ENCODE data around the gene P4HB.
A peak's percentile ranks its signal among the peaks of the same experiment; 100 is the strongest.

The P4HB gene

GRCh38 chr17:81898029-81898866 lies 37.9 kb upstream of the P4HB start:
- no peak overlapping the region for H3K9ac ChIP-seq (ENCODE audit: low read depth in 1 of 2, low read length in 2 of 2)
- peaks cover 0 to 3% of the 10 kb centered on the region in 2 donors for H3K27me3 ChIP-seq (ENCODE audit: control insufficient read depth in 2 of 2, insufficient read depth in 2 of 2, low read length in 2 of 2)
- peaks cover 18 to 30% of the 10 kb centered on the region in 2 donors for H3K36me3 ChIP-seq (ENCODE audit: control insufficient read depth in 2 of 2, insufficient read depth in 2 of 2, low read length in 2 of 2)
- no peaks in the 10 kb centered on the region for H3K9me3 ChIP-seq (ENCODE audit: control insufficient read depth in 2 of 2, low read length in 2 of 2)
- peaks cover 0 to 3% of the 10 kb centered on the region in 2 donors for H3K4me1 ChIP-seq (ENCODE audit: control insufficient read depth in 2 of 2, insufficient read depth in 2 of 2, low read length in 2 of 2)
- H3K4me3 ChIP-seq (ENCODE audit: low read length in 2 of 2): no peak overlapping the region
- H3K27ac ChIP-seq (ENCODE audit: low read depth in 2 of 2, low read length in 2 of 2): no peak overlapping the region

- Histone ChIP-seq H3K9me3 (ENCODE audit: control insufficient read depth in 2 of 2, low read length in 2 of 2) (no peaks in the 10 kb centered on the region), H3K4me3 (ENCODE audit: low read length in 2 of 2) (no peak overlapping the region), H3K9ac (ENCODE audit: low read depth in 1 of 2, low read length in 2 of 2) (no peak overlapping the region), H3K4me1 (ENCODE audit: control insufficient read depth in 2 of 2, insufficient read depth in 2 of 2, low read length in 2 of 2) (peaks cover 4 to 9% of the 10 kb centered on the region in 2 donors), H3K27me3 (ENCODE audit: control insufficient read depth in 2 of 2, insufficient read depth in 2 of 2, low read length in 2 of 2) (no peaks in the 10 kb centered on the region), H3K36me3 (ENCODE audit: control insufficient read depth in 2 of 2, insufficient read depth in 2 of 2, low read length in 2 of 2) (peaks cover 17 to 29% of the 10 kb centered on the region in 2 donors), H3K27ac (ENCODE audit: low read depth in 2 of 2, low read length in 2 of 2) (no peak overlapping the region)
These were observed 35.1 kb upstream of the P4HB start for GRCh38 chr17:81895400-81895799.

- Histone ChIP-seq H3K4me1 (ENCODE audit: control insufficient read depth in 2 of 2, insufficient read depth in 2 of 2, low read length in 2 of 2) (peaks cover 12 to 13% of the 10 kb centered on the region in 2 donors), H3K27me3 (ENCODE audit: control insufficient read depth in 2 of 2, insufficient read depth in 2 of 2, low read length in 2 of 2) (no peaks in the 10 kb centered on the region), H3K9me3 (ENCODE audit: control insufficient read depth in 2 of 2, low read length in 2 of 2) (no peaks in the 10 kb centered on the region), H3K27ac (ENCODE audit: low read depth in 2 of 2, low read length in 2 of 2) (peak overlapping the region; percentile 15 to 94), H3K4me3 (ENCODE audit: low read length in 2 of 2) (peak overlapping the region in 1 of 2 donors; percentile 75), H3K9ac (ENCODE audit: low read depth in 1 of 2, low read length in 2 of 2) (peak overlapping the region in 1 of 2 donors; percentile 71), H3K36me3 (ENCODE audit: control insufficient read depth in 2 of 2, insufficient read depth in 2 of 2, low read length in 2 of 2) (peaks cover 38 to 43% of the 10 kb centered on the region in 2 donors)
These were observed 30.9 kb upstream of the P4HB start for GRCh38 chr17:81891303-81891552.

GRCh38 chr17:81890447-81891302 lies 30.3 kb upstream of the P4HB start:
- peak overlapping the region; percentile 75 to 85 for H3K4me3 ChIP-seq (ENCODE audit: low read length in 2 of 2)
- H3K9ac ChIP-seq (ENCODE audit: low read depth in 1 of 2, low read length in 2 of 2): peak overlapping the region; percentile 71 to 83
- peaks cover 42 to 47% of the 10 kb centered on the region in 2 donors for H3K36me3 ChIP-seq (ENCODE audit: control insufficient read depth in 2 of 2, insufficient read depth in 2 of 2, low read length in 2 of 2)
- peak overlapping the region; percentile 15 to 94 for H3K27ac ChIP-seq (ENCODE audit: low read depth in 2 of 2, low read length in 2 of 2)
- H3K9me3 ChIP-seq (ENCODE audit: control insufficient read depth in 2 of 2, low read length in 2 of 2): no peaks in the 10 kb centered on the region
- peaks cover 12 to 13% of the 10 kb centered on the region in 2 donors for H3K4me1 ChIP-seq (ENCODE audit: control insufficient read depth in 2 of 2, insufficient read depth in 2 of 2, low read length in 2 of 2)
- H3K27me3 ChIP-seq (ENCODE audit: control insufficient read depth in 2 of 2, insufficient read depth in 2 of 2, low read length in 2 of 2): no peaks in the 10 kb centered on the region

GRCh38 chr17:81889602-81890001 lies 29.3 kb upstream of the P4HB start:
- no peak overlapping the region for H3K9ac ChIP-seq (ENCODE audit: low read depth in 1 of 2, low read length in 2 of 2)
- no peak overlapping the region for H3K4me3 ChIP-seq (ENCODE audit: low read length in 2 of 2)
- H3K4me1 ChIP-seq (ENCODE audit: control insufficient read depth in 2 of 2, insufficient read depth in 2 of 2, low read length in 2 of 2): peaks cover 12 to 13% of the 10 kb centered on the region in 2 donors
- no peaks in the 10 kb centered on the region for H3K27me3 ChIP-seq (ENCODE audit: control insufficient read depth in 2 of 2, insufficient read depth in 2 of 2, low read length in 2 of 2)
- H3K9me3 ChIP-seq (ENCODE audit: control insufficient read depth in 2 of 2, low read length in 2 of 2): no peaks in the 10 kb centered on the region
- peaks cover 49 to 52% of the 10 kb centered on the region in 2 donors for H3K36me3 ChIP-seq (ENCODE audit: control insufficient read depth in 2 of 2, insufficient read depth in 2 of 2, low read length in 2 of 2)
- H3K27ac ChIP-seq (ENCODE audit: low read depth in 2 of 2, low read length in 2 of 2): no peak overlapping the region

- no peaks in the 10 kb centered on the region for H3K27me3 ChIP-seq (ENCODE audit: control insufficient read depth in 2 of 2, insufficient read depth in 2 of 2, low read length in 2 of 2)
- H3K36me3 ChIP-seq (ENCODE audit: control insufficient read depth in 2 of 2, insufficient read depth in 2 of 2, low read length in 2 of 2): peaks cover 51 to 52% of the 10 kb centered on the region in 2 donors
- H3K27ac ChIP-seq (ENCODE audit: low read depth in 2 of 2, low read length in 2 of 2): no peak overlapping the region
- H3K9me3 ChIP-seq (ENCODE audit: control insufficient read depth in 2 of 2, low read length in 2 of 2): no peaks in the 10 kb centered on the region
- peaks cover 12 to 13% of the 10 kb centered on the region in 2 donors for H3K4me1 ChIP-seq (ENCODE audit: control insufficient read depth in 2 of 2, insufficient read depth in 2 of 2, low read length in 2 of 2)
- H3K9ac ChIP-seq (ENCODE audit: low read depth in 1 of 2, low read length in 2 of 2): no peak overlapping the region
- no peak overlapping the region for H3K4me3 ChIP-seq (ENCODE audit: low read length in 2 of 2)
These were observed 28.8 kb upstream of the P4HB start for GRCh38 chr17:81888988-81889595.

GRCh38 chr17:81888105-81888987 lies 28.0 kb upstream of the P4HB start:
- H3K4me3 ChIP-seq (ENCODE audit: low read length in 2 of 2): no peak overlapping the region
- peaks cover 49 to 52% of the 10 kb centered on the region in 2 donors for H3K36me3 ChIP-seq (ENCODE audit: control insufficient read depth in 2 of 2, insufficient read depth in 2 of 2, low read length in 2 of 2)
- no peaks in the 10 kb centered on the region for H3K9me3 ChIP-seq (ENCODE audit: control insufficient read depth in 2 of 2, low read length in 2 of 2)
- H3K27me3 ChIP-seq (ENCODE audit: control insufficient read depth in 2 of 2, insufficient read depth in 2 of 2, low read length in 2 of 2): no peaks in the 10 kb centered on the region
- no peak overlapping the region for H3K9ac ChIP-seq (ENCODE audit: low read depth in 1 of 2, low read length in 2 of 2)
- H3K4me1 ChIP-seq (ENCODE audit: control insufficient read depth in 2 of 2, insufficient read depth in 2 of 2, low read length in 2 of 2): peaks cover 12 to 13% of the 10 kb centered on the region in 2 donors
- H3K27ac ChIP-seq (ENCODE audit: low read depth in 2 of 2, low read length in 2 of 2): no peak overlapping the region

GRCh38 chr17:81885869-81886548 lies 25.7 kb upstream of the P4HB start:
- H3K4me1 ChIP-seq (ENCODE audit: control insufficient read depth in 2 of 2, insufficient read depth in 2 of 2, low read length in 2 of 2): peaks cover 9 to 12% of the 10 kb centered on the region in 2 donors
- H3K27ac ChIP-seq (ENCODE audit: low read depth in 2 of 2, low read length in 2 of 2): no peak overlapping the region
- H3K36me3 ChIP-seq (ENCODE audit: control insufficient read depth in 2 of 2, insufficient read depth in 2 of 2, low read length in 2 of 2): peaks cover 52% of the 10 kb centered on the region in 2 donors
- H3K9me3 ChIP-seq (ENCODE audit: control insufficient read depth in 2 of 2, low read length in 2 of 2): no peaks in the 10 kb centered on the region
- no peak overlapping the region for H3K4me3 ChIP-seq (ENCODE audit: low read length in 2 of 2)
- no peaks in the 10 kb centered on the region for H3K27me3 ChIP-seq (ENCODE audit: control insufficient read depth in 2 of 2, insufficient read depth in 2 of 2, low read length in 2 of 2)
- H3K9ac ChIP-seq (ENCODE audit: low read depth in 1 of 2, low read length in 2 of 2): no peak overlapping the region

GRCh38 chr17:81885454-81885853 lies 25.1 kb upstream of the P4HB start:
- Histone ChIP-seq H3K27ac (ENCODE audit: low read depth in 2 of 2, low read length in 2 of 2) (no peak overlapping the region), H3K9ac (ENCODE audit: low read depth in 1 of 2, low read length in 2 of 2) (no peak overlapping the region), H3K4me3 (ENCODE audit: low read length in 2 of 2) (no peak overlapping the region), H3K9me3 (ENCODE audit: control insufficient read depth in 2 of 2, low read length in 2 of 2) (no peaks in the 10 kb centered on the region), H3K27me3 (ENCODE audit: control insufficient read depth in 2 of 2, insufficient read depth in 2 of 2, low read length in 2 of 2) (no peaks in the 10 kb centered on the region), H3K36me3 (ENCODE audit: control insufficient read depth in 2 of 2, insufficient read depth in 2 of 2, low read length in 2 of 2) (peaks cover 52% of the 10 kb centered on the region in 2 donors), H3K4me1 (ENCODE audit: control insufficient read depth in 2 of 2, insufficient read depth in 2 of 2, low read length in 2 of 2) (peaks cover 5 to 8% of the 10 kb centered on the region in 2 donors)
